ENCODE results near the gene ELK1.
"Not testable (repeated sequence)": the region's sequence is repeated elsewhere in the genome, so short reads cannot be mapped to it uniquely, and the experiment has no call there.

Gene ELK1

GRCh38 chrX:47675959-47676859, 25.8 kb upstream of the ELK1 start:
- H3K4me1 ChIP-seq (ENCODE audit: control extremely low read depth in 1 of 4, control insufficient read depth in 4 of 4, insufficient read depth in 4 of 4, low read length in 3 of 4); POLR2A ChIA-PET; CTCF ChIA-PET; H3K27ac ChIP-seq (ENCODE audit: insufficient read depth in 1 of 2, low read depth in 1 of 2, low read length in 2 of 2, poor library complexity in 1 of 2, severe bottlenecking in 2 of 2); H3K27me3 ChIP-seq (replicated peaks in 2 of 5; ENCODE audit: control insufficient read depth in 4 of 5, insufficient read depth in 5 of 5, low read length in 4 of 5); H3K36me3 ChIP-seq (ENCODE audit: control insufficient read depth in 4 of 4, insufficient read depth in 4 of 4, low read length in 3 of 4); H3K9me3 ChIP-seq (ENCODE audit: control extremely low read depth in 1 of 5, control insufficient read depth in 4 of 5, insufficient read depth in 2 of 5, low read depth in 1 of 5, low read length in 4 of 5); H3K4me3 ChIP-seq (ENCODE audit: control insufficient read depth in 1 of 7, extremely low read depth in 1 of 7, insufficient read depth in 4 of 7, low read depth in 2 of 7, low read length in 6 of 7): not testable (repeated sequence)
- WGBS (ENCODE audit: insufficient coverage), result 57% methylated on average over 3 of the region's 7 CpGs
- DNase-seq, result peak in 2 of 3 donors; percentile 18 to 41

DNA sequence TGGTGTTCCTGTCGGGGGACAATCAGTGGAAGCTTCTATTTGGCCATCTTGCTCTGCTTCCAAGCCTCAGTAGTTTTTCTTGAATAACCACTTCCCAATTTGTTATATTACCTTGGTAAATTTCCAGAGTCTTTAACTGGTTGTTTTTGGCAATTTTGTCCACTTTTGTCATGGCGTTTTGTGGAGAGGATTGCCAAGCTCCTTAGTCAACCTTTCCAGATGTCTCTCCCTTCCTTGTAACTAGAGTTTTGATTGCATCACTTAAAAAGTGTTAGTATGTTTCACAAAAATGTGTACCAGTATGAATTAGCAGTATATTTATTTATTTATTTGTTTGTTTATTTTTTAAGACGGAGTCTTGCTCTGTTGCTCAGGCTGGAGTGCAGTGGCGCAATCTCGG, 24.4 kb upstream of the ELK1 start:
- ChIA-PET POLR2A (no interaction called here), CTCF (no interaction called here)
- no peak overlapping the region for H3K4me3 ChIP-seq (ENCODE audit: control insufficient read depth in 1 of 7, extremely low read depth in 1 of 7, insufficient read depth in 4 of 7, low read depth in 2 of 7, low read length in 6 of 7)
- no peaks in the 10 kb centered on the region for H3K4me1 ChIP-seq (ENCODE audit: control extremely low read depth in 1 of 4, control insufficient read depth in 4 of 4, insufficient read depth in 4 of 4, low read length in 3 of 4)
- no peak for DNase-seq
- 100% methylated on average over 3 of the region's 5 CpGs for WGBS (ENCODE audit: insufficient coverage)
- H3K27ac ChIP-seq (ENCODE audit: insufficient read depth in 1 of 2, low read depth in 1 of 2, low read length in 2 of 2, poor library complexity in 1 of 2, severe bottlenecking in 2 of 2), result no peak overlapping the region
- H3K36me3 ChIP-seq (ENCODE audit: control insufficient read depth in 4 of 4, insufficient read depth in 4 of 4, low read length in 3 of 4), result no peaks in the 10 kb centered on the region
- H3K9me3 ChIP-seq (ENCODE audit: control extremely low read depth in 1 of 5, control insufficient read depth in 4 of 5, insufficient read depth in 2 of 5, low read depth in 1 of 5, low read length in 4 of 5), result no peaks in the 10 kb centered on the region
- H3K27me3 ChIP-seq (replicated peaks in 2 of 5; ENCODE audit: control insufficient read depth in 4 of 5, insufficient read depth in 5 of 5, low read length in 4 of 5), result no peaks in the 10 kb centered on the region

DNA sequence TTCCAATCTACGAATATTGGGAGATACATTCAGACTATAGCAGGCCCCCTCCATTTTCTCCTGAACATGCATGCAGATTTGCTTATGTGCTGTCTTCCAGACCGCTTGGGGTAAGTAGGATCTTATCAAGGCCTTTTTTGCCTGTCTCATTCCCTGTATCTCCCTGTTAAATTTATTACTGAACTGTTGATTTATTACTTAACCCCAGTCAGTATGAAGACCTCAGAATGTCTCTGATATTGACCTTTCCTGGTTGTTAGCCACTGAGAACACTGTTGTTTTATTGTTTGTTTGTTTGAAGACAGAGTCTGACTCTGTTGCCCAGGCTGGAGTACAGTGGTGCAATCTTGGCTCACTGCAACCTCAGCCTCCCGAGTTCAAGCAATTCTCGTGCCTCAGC, 15.4 kb upstream of the ELK1 start:
- 82% methylated on average over 4 of the region's 4 CpGs for WGBS (ENCODE audit: insufficient coverage)
- H3K36me3 ChIP-seq (ENCODE audit: control insufficient read depth in 4 of 4, insufficient read depth in 4 of 4, low read length in 3 of 4); DNase-seq; POLR2A ChIA-PET; H3K4me1 ChIP-seq (ENCODE audit: control extremely low read depth in 1 of 4, control insufficient read depth in 4 of 4, insufficient read depth in 4 of 4, low read length in 3 of 4); CTCF ChIA-PET; H3K4me3 ChIP-seq (ENCODE audit: control insufficient read depth in 1 of 7, extremely low read depth in 1 of 7, insufficient read depth in 4 of 7, low read depth in 2 of 7, low read length in 6 of 7); H3K27me3 ChIP-seq (replicated peaks in 2 of 5; ENCODE audit: control insufficient read depth in 4 of 5, insufficient read depth in 5 of 5, low read length in 4 of 5); H3K9me3 ChIP-seq (ENCODE audit: control extremely low read depth in 1 of 5, control insufficient read depth in 4 of 5, insufficient read depth in 2 of 5, low read depth in 1 of 5, low read length in 4 of 5); H3K27ac ChIP-seq (ENCODE audit: insufficient read depth in 1 of 2, low read depth in 1 of 2, low read length in 2 of 2, poor library complexity in 1 of 2, severe bottlenecking in 2 of 2): not testable (repeated sequence)

DNA sequence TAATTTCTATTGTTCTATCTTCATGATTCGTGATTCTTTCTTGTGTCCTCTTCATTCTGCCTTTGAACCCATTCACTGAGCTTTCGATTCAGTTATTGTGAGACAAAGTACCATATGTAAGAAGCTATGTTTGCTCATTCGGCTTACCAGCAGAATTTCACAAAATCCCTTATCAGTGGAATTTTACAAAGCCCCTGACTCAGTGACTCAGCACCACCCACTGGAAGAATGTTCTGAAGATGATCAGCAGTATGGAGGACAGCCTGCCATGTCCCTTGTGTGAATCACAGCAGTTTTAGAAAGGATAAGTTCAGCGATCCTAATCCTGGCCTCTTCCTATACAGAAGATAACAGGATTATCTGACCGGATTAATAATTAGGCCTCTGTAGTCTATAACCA, 14.4 kb upstream of the ELK1 start:
- H3K27me3 ChIP-seq (replicated peaks in 2 of 5; ENCODE audit: control insufficient read depth in 4 of 5, insufficient read depth in 5 of 5, low read length in 4 of 5), result no peaks in the 10 kb centered on the region
- no peak overlapping the region for H3K4me3 ChIP-seq (ENCODE audit: control insufficient read depth in 1 of 7, extremely low read depth in 1 of 7, insufficient read depth in 4 of 7, low read depth in 2 of 7, low read length in 6 of 7)
- ChIA-PET POLR2A (no interaction called here), CTCF (no interaction called here)
- WGBS (ENCODE audit: insufficient coverage), result 93% methylated on average over 4 of the region's 5 CpGs
- no peak overlapping the region for H3K27ac ChIP-seq (ENCODE audit: insufficient read depth in 1 of 2, low read depth in 1 of 2, low read length in 2 of 2, poor library complexity in 1 of 2, severe bottlenecking in 2 of 2)
- DNase-seq, result no peak
- no peaks in the 10 kb centered on the region for H3K9me3 ChIP-seq (ENCODE audit: control extremely low read depth in 1 of 5, control insufficient read depth in 4 of 5, insufficient read depth in 2 of 5, low read depth in 1 of 5, low read length in 4 of 5)
- no peaks in the 10 kb centered on the region for H3K36me3 ChIP-seq (ENCODE audit: control insufficient read depth in 4 of 4, insufficient read depth in 4 of 4, low read length in 3 of 4)
- H3K4me1 ChIP-seq (ENCODE audit: control extremely low read depth in 1 of 4, control insufficient read depth in 4 of 4, insufficient read depth in 4 of 4, low read length in 3 of 4), result peaks cover 0 to 2% (median 0%) of the 10 kb centered on the region in 4 experiments

GRCh38 chrX:47662144-47662657, 11.8 kb upstream of the ELK1 start:
- Histone ChIP-seq H3K9me3 (ENCODE audit: control extremely low read depth in 1 of 5, control insufficient read depth in 4 of 5, insufficient read depth in 2 of 5, low read depth in 1 of 5, low read length in 4 of 5) (peaks cover 0 to 4% (median 0%) of the 10 kb centered on the region in 5 experiments), H3K27ac (ENCODE audit: insufficient read depth in 1 of 2, low read depth in 1 of 2, low read length in 2 of 2, poor library complexity in 1 of 2, severe bottlenecking in 2 of 2) (no peak overlapping the region), H3K4me1 (ENCODE audit: control extremely low read depth in 1 of 4, control insufficient read depth in 4 of 4, insufficient read depth in 4 of 4, low read length in 3 of 4) (peaks cover 0 to 15% (median 0%) of the 10 kb centered on the region in 4 experiments), H3K36me3 (ENCODE audit: control insufficient read depth in 4 of 4, insufficient read depth in 4 of 4, low read length in 3 of 4) (peaks cover 0 to 7% (median 1%) of the 10 kb centered on the region in 4 experiments), H3K4me3 (ENCODE audit: control insufficient read depth in 1 of 7, extremely low read depth in 1 of 7, insufficient read depth in 4 of 7, low read depth in 2 of 7, low read length in 6 of 7) (no peak overlapping the region), H3K27me3 (replicated peaks in 2 of 5; ENCODE audit: control insufficient read depth in 4 of 5, insufficient read depth in 5 of 5, low read length in 4 of 5) (no peaks in the 10 kb centered on the region)
- CTCF ChIA-PET, result no interaction called here
- WGBS (ENCODE audit: insufficient coverage), result no CpG with 5 or more reads among the region's 1 CpG
- POLR2A ChIA-PET, result no interaction called here
- DNase-seq, result no peak

GRCh38 chrX:47661539-47661938, 11.2 kb upstream of the ELK1 start:
- H3K4me1 ChIP-seq (ENCODE audit: control extremely low read depth in 1 of 4, control insufficient read depth in 4 of 4, insufficient read depth in 4 of 4, low read length in 3 of 4), result peaks cover 0 to 15% (median 0%) of the 10 kb centered on the region in 4 experiments
- no peak overlapping the region for H3K27ac ChIP-seq (ENCODE audit: insufficient read depth in 1 of 2, low read depth in 1 of 2, low read length in 2 of 2, poor library complexity in 1 of 2, severe bottlenecking in 2 of 2)
- peaks cover 0 to 13% (median 6%) of the 10 kb centered on the region in 4 experiments for H3K36me3 ChIP-seq (ENCODE audit: control insufficient read depth in 4 of 4, insufficient read depth in 4 of 4, low read length in 3 of 4)
- WGBS (ENCODE audit: insufficient coverage), result 96% methylated on average over 5 of the region's 7 CpGs
- ChIA-PET CTCF (no interaction called here), POLR2A (no interaction called here)
- H3K27me3 ChIP-seq (replicated peaks in 2 of 5; ENCODE audit: control insufficient read depth in 4 of 5, insufficient read depth in 5 of 5, low read length in 4 of 5), result no peaks in the 10 kb centered on the region
- no peak overlapping the region for H3K4me3 ChIP-seq (ENCODE audit: control insufficient read depth in 1 of 7, extremely low read depth in 1 of 7, insufficient read depth in 4 of 7, low read depth in 2 of 7, low read length in 6 of 7)
- H3K9me3 ChIP-seq (ENCODE audit: control extremely low read depth in 1 of 5, control insufficient read depth in 4 of 5, insufficient read depth in 2 of 5, low read depth in 1 of 5, low read length in 4 of 5), result peaks cover 0 to 4% (median 0%) of the 10 kb centered on the region in 5 experiments
- DNase-seq, result no peak

- no peak for DNase-seq
- Histone ChIP-seq H3K4me1 (ENCODE audit: control extremely low read depth in 1 of 4, control insufficient read depth in 4 of 4, insufficient read depth in 4 of 4, low read length in 3 of 4) (peaks cover 0 to 15% (median 0%) of the 10 kb centered on the region in 4 experiments), H3K27me3 (replicated peaks in 2 of 5; ENCODE audit: control insufficient read depth in 4 of 5, insufficient read depth in 5 of 5, low read length in 4 of 5) (no peaks in the 10 kb centered on the region), H3K9me3 (ENCODE audit: control extremely low read depth in 1 of 5, control insufficient read depth in 4 of 5, insufficient read depth in 2 of 5, low read depth in 1 of 5, low read length in 4 of 5) (peaks cover 0 to 4% (median 0%) of the 10 kb centered on the region in 5 experiments), H3K27ac (ENCODE audit: insufficient read depth in 1 of 2, low read depth in 1 of 2, low read length in 2 of 2, poor library complexity in 1 of 2, severe bottlenecking in 2 of 2) (peak overlapping the region; percentile 94 to 98), H3K4me3 (ENCODE audit: control insufficient read depth in 1 of 7, extremely low read depth in 1 of 7, insufficient read depth in 4 of 7, low read depth in 2 of 7, low read length in 6 of 7) (peak overlapping the region in 5 of 7 experiments; percentile 51 to 85 (median 73)), H3K36me3 (ENCODE audit: control insufficient read depth in 4 of 4, insufficient read depth in 4 of 4, low read length in 3 of 4) (peaks cover 0 to 25% (median 12%) of the 10 kb centered on the region in 4 experiments)
- 63% methylated on average over 8 of the region's 8 CpGs for WGBS (ENCODE audit: insufficient coverage)
- CTCF ChIA-PET, result no interaction called here
- POLR2A ChIA-PET, result no interaction called here
These were observed 9.0 kb upstream of the ELK1 start for GRCh38 chrX:47659421-47659726.
